Activated T-cell treated with anti-CD3 and anti-CD28 coated beads for 24 hours (primary cell): ENCODE measurements around the gene VENTX.
A peak's percentile ranks its signal among the peaks of the same experiment; 100 is the strongest.
"Not testable (repeated sequence)": the region's sequence is repeated elsewhere in the genome, so short reads cannot be mapped to it uniquely, and the experiment has no call there.

Experiments
- DNase-seq: peaks from one replicate; pipeline ENCODE4 v3.0.0-alpha.2; 2020; ENCODE audit warnings: low read depth

Gene VENTX

GRCh38 chr10:133254421-133255120 lies 16.9 kb downstream of the VENTX start:
- no peak for DNase-seq

GRCh38 chr10:133255323-133255722 lies 17.7 kb downstream of the VENTX start:
- no peak for DNase-seq

DNA sequence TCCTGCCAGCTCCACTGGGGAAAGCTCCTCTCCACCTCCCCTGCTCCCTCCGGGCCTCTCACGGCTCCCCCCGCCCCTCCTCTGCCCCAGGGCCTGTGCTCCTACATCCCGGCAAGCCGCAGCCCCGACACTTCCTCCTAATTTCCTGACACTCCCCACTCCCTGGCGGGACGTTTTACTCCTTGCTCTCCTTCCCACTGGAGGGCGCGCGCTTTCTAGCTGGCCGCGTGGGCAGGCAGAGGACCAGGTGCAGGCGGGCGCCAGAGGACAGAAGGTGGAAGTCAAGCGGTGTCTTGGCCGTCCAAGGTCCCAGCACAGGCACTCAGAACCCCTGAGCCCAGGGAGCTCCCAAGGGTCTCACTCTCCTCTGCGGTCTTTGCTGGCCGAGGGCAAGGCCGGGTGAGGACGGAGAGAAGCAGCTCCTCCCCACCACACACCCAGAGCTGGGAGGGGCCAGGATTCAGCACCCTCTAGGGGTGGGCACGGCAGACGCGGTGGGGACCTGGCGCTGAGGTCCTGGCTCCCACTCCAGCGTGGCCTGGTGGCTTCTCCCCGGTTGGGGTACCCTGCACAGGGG lies 19.9 kb downstream of the VENTX start:
- DNase-seq: no peak

DNA sequence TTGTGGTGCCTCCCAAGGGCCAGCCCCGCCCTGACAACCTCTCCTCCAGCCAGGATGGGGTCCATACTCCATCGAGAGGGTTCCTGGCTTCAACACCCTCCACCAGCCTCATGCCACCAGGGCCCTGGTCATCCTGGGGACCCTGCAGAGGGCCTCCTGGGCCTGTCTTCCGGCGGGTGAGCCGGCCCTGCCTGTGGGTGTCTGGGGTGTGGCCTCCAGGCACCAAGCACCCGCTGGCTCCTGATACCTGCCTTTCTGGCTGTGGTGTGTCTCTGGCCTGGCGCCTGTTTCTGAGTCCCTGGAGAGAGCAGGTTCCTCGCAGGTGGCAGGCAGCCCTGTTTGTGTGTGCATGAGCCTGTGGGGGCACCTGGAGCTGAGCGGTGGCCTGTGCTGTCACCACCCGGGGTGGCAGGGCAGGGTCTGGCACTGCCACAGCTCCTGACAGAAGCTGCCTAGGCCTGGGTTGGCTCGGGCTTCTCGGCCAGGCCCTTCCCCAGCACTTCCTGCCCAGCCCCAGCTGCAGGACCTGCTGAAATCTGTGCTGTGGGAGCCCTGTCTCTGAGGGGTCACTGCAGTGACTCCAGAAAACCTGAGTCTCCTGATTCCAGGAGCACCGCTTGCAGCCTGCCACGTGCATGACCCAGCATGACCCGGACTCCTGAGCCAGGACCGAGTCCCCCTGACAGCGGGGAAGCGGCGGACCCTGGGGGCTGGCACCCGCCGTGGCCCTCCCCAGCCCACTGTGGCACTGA lies 20.6 kb downstream of the VENTX start:
- DNase-seq: no peak

- DNase-seq: peak; percentile 88
These were observed 21.4 kb downstream of the VENTX start for GRCh38 chr10:133258818-133259601.

DNA sequence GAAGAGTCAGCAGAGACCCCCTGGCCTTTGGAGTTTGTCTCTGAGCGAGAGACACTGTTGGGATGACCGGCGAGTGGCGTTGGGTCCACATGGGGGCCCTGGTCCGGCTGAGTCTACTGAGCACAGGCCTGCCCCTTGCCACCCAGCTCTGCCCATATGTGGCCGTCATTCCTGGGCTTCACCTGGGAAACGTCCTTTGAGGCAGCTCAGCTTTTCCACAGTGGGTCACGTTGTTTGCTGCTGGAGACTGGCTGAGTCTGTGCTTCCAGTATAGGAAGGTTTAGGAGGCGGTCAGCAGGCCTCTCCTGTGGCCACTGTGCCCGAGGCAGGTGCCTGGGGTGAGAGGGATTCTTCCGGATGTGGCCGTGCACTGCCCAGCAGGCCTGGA lies 21.9 kb downstream of the VENTX start:
- DNase-seq: no peak

DNA sequence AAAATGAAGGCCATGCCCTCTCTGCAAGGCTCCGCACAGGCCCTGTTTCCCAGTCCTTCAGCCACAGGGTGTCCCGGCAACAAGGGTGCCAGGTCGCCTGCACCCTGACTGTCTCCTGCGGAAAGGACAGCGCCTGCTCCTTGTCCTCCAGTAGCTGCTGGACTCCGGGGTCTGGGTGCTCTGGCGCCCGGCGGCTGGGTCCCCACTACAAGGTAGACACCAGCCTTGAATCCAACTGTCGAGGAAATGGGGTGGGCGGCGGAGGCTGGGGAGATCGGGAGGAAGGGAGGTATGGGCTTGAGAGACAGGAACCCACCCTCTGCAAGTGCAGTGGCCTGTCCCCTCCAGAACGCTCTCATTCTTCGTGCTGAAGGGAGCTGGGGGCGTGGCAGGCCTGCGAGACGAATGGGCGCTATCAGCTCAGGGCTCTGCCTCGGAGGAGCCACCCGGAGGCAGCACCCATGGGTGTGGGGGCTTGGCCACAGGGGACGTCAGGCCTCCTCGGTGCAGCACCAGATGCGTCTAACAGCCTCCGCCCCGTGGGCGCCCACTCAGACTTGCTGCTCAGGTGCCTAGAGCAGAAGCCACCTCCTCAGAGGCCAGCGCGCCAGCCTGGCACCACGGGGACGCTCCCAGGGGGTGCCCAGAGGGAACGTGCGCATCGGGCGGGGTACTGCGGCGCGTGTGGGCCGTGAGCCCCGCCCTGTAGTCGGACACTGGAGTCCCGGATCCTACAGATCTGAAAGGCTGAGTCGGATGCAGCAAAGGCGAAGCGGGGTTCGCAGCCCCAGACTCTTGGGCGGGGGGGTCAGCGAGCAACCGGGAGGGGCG lies 23.5 kb downstream of the VENTX start:
- DNase-seq: peak; percentile 50

- peak; percentile 75 for DNase-seq
These were observed 24.2 kb downstream of the VENTX start for GRCh38 chr10:133261726-133262325.

DNA sequence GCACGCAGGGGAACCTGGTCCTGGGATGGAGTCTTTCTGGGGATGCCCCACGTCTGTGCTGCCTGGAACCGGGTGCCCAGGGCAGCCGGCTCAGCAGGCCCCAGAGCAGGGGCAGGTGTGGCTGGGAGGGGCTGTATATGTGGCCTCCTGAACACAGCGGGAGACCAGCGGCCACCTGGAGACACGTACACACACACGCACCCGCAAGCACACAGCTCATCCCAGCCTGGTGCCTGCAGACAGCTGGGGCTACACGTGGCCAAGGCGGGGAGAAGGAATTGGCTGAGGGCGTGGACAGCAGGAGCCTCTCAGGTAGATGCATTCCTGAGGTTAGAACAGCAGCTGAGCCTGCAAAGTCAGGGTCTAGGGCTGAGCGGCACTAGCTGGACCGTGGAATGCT lies 25.0 kb downstream of the VENTX start:
- no peak for DNase-seq

GRCh38 chr10:133263674-133264073 lies 26.0 kb downstream of the VENTX start:
- DNase-seq: no peak

- DNase-seq: no peak
These were observed 26.8 kb downstream of the VENTX start for GRCh38 chr10:133264461-133264860.

- not testable (repeated sequence) for DNase-seq
These were observed 27.4 kb downstream of the VENTX start for GRCh38 chr10:133265052-133265451.

GRCh38 chr10:133266056-133266795 lies 28.6 kb downstream of the VENTX start:
- no peak for DNase-seq

DNA sequence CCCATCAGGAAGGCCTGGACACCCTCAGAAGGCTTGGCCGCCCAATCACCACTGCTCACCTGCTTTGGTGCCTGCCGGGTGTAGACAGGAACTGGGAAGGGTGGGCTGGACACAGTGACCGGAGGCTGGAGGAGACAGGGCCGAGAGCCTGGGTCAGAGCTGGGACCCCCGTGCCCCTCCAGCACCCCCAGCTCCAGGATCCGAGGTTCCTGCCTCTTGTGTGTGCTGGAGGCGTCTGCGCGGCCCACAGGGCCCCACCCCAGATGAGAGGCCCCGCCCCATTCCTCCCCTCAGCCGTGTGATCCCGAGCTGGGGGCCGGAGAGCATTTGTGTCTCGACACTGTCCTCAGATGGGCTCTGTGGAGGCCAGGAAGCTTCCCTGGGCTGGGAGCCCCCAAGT lies 29.6 kb downstream of the VENTX start:
- no peak for DNase-seq

- no peak for DNase-seq
These were observed 30.2 kb downstream of the VENTX start for GRCh38 chr10:133267829-133268228.

- DNase-seq: no peak
These were observed 30.9 kb downstream of the VENTX start for GRCh38 chr10:133268532-133268931.

- DNase-seq: no peak
These were observed 31.7 kb downstream of the VENTX start for GRCh38 chr10:133269367-133269766.

DNA sequence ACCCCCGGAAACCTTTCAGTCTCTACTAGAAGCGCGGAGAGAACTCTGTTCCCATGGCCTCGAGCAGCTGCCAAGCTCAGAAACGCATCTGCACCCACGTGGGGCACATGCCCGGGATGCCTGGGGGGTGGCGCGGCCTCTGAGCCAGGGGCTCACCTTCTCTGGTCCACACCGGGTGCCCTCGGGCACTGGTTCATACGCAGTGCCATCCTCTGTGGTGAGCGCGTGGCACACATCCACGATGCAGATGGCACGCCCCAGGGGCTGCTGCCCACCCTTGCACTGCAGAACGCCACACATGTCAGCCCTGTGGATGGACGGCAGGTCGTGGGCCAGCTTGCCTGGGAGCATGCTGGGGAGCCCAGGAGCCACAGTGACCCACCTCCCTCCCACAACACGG lies 32.5 kb downstream of the VENTX start:
- no peak for DNase-seq

GRCh38 chr10:133270773-133271297 lies 33.2 kb downstream of the VENTX start:
- no peak for DNase-seq
